Measurements from ENCODE around the gene DLGAP4.

- no peak for TF ChIP-seq CTCF (optimal IDR thresholded peaks at IDR 0.05 in 1 of 3, IDR thresholded peaks at IDR 0.05 in 1 of 3, conservative IDR thresholded peaks at IDR 0.05 in 1 of 3; ENCODE audit: extremely low read depth in 1 of 3, insufficient read depth in 2 of 3, low read length in 3 of 3)
- no peak for TF ChIP-seq EZH2 (IDR thresholded peaks at IDR 0.05; ENCODE audit: low read length)
These were observed 267.1 kb downstream of the DLGAP4 start, which contains the start of gene TGIF2 for GRCh38 chr20:36573103-36573797.
